Uterus (tissue), 4 donors: Measurements from ENCODE around the gene CST1. TPM values are rescaled to one million over a fixed set of nuclear protein-coding genes. Genes with fewer than 3 reads are reported as not detected.
"Not testable (repeated sequence)": the region's sequence is repeated elsewhere in the genome, so short reads cannot be mapped to it uniquely, and the experiment has no call there.

Source experiments
- DNase-seq, 2 donors: peaks; one replicate each; pipeline ENCODE4 v3.0.0-alpha.2; 2019 to 2020
- H3K27ac ChIP-seq, 2 donors: fragments of 200-600 bp; sonication (generic); 1 replicate in 1 of 2; 2 replicates in 1 of 2; pipeline ENCODE4 v1.5.1; 2016 to 2018
- H3K27me3 ChIP-seq, 2 donors: fragments of 200-600 bp; sonication (generic); one replicate each; pipeline ENCODE4 v1.5.1; 2018 to 2019; ENCODE audit warnings: control low read depth in 1 of 2
- H3K36me3 ChIP-seq, 2 donors: fragments of 200-600 bp; sonication (generic); one replicate each; pipeline ENCODE4 v1.5.1; 2019; ENCODE audit warnings: control low read depth in 1 of 2
- H3K4me1 ChIP-seq, 2 donors: fragments of 200-600 bp; sonication (generic); one replicate each; pipeline ENCODE4 v1.5.1; 2018 to 2019; ENCODE audit warnings: control low read depth in 1 of 2
- H3K4me3 ChIP-seq, 2 donors: fragments of 200-600 bp; sonication (generic); 1 replicate in 1 of 2; 2 replicates in 1 of 2; pipeline ENCODE4 v1.5.1; 2018 to 2019; ENCODE audit warnings: mild to moderate bottlenecking in 1 of 2
- H3K9me3 ChIP-seq, 2 donors: fragments of 200-600 bp; sonication (generic); one replicate each; pipeline ENCODE4 v1.5.1; 2019; ENCODE audit warnings: control low read depth in 1 of 2
- POLR2A ChIP-seq, 2 donors: fragments of 450-650 bp; IDR thresholded peaks; one replicate each; pipeline ENCODE4 v1.6.1; 2016; ENCODE audit warnings: antibody characterized with exemption in 2 of 2, mild to moderate bottlenecking in 1 of 2, moderate library complexity in 1 of 2
- intact Hi-C: fragments of 100-400 bp; cut with DNase I; formaldehyde crosslinking; loops from one replicate; pipeline ENCODE4 v1.15.1; 2023; ENCODE audit warnings: low total_unique reads
- total RNA-seq, 4 donors: library from RNA; depleted of rRNA in 3 of 4; stranded (reverse); fragments of >200 nt in 3 of 4; gene quantifications; one replicate each; pipeline versions ENCODE4 v1.1.0 to v1.2.4, GENCODE V29; 2014 to 2023
- TF ChIP-seq, protein P1 (sequence below), 4 experiments: fragments of 200-600 bp in 2 of 4; fragments of 450-650 bp in 2 of 4; sonication (generic) in 2 of 4; IDR thresholded peaks; one replicate each; pipeline ENCODE4 v1.5.1; 2016 to 2019; ENCODE audit warnings: antibody characterized with exemption in 4 of 4, mild to moderate bottlenecking in 2 of 4, moderate library complexity in 1 of 4
- donor health status: DM: yes; HTN: yes; CAD: no.

CST1 gene
- total RNA-seq, 4 donors from 2014 or later, result not detected

DNA sequence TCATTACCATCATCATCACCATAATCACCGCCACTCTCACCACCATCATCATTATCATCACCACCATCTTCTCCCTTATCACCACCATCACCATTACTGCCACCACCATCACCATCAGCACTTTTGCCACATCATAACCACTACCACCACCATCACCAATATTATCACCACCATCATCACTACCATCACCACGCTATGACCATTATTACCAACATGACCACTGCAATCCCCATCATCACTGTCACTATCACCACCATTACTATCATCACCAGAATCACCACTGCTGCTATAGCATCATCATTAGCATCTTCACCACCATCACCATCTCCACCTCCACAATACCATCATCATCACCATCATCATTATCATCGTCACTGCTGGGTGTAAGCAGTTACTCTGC, 25.6 kb downstream of the CST1 start:
- no peak overlapping the region for H3K4me3 ChIP-seq
- no peaks in the 10 kb centered on the region for H3K4me1 ChIP-seq
- no peaks in the 10 kb centered on the region for H3K36me3 ChIP-seq
- no peak overlapping the region for H3K27ac ChIP-seq
- H3K27me3 ChIP-seq, result no peaks in the 10 kb centered on the region
- no peak for DNase-seq
- TF ChIP-seq, protein P1, sequence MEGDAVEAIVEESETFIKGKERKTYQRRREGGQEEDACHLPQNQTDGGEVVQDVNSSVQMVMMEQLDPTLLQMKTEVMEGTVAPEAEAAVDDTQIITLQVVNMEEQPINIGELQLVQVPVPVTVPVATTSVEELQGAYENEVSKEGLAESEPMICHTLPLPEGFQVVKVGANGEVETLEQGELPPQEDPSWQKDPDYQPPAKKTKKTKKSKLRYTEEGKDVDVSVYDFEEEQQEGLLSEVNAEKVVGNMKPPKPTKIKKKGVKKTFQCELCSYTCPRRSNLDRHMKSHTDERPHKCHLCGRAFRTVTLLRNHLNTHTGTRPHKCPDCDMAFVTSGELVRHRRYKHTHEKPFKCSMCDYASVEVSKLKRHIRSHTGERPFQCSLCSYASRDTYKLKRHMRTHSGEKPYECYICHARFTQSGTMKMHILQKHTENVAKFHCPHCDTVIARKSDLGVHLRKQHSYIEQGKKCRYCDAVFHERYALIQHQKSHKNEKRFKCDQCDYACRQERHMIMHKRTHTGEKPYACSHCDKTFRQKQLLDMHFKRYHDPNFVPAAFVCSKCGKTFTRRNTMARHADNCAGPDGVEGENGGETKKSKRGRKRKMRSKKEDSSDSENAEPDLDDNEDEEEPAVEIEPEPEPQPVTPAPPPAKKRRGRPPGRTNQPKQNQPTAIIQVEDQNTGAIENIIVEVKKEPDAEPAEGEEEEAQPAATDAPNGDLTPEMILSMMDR (IDR thresholded peaks at IDR 0.05), result no peak
- TF ChIP-seq POLR2A (IDR thresholded peaks at IDR 0.05), result no peak
- no peaks in the 10 kb centered on the region for H3K9me3 ChIP-seq
- intact Hi-C loops, result no loop called here

DNA sequence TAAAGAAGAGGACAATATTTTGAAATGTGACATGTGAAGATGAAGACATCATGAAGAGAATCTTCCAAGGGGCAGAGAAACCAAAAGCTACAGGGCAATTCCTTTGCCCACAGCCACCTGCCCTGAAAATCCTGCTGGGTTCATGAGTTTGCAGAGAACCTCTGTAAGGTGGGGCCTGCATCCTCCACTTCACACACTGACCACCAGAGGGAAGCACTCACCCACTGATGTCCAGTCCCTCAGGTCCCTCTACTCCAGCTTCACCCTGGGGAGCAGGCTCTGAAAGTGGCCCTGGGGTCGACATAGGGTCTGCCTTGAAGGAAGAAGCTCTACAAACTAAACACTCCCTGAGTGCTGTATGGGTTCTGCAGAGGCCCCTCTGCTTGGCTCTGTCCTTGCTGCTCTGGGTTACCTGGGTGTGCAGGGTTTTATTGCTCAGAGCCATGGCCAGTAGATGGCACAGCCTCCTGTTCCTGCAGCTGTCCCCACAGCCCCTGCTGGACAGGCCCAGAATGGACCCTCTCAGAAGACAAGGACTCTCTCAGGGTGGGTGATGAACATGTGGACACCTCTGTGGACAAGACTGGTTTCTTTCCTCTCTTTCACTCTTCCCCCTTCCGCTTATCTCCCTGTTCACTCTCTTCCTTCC, 27.0 kb downstream of the CST1 start:
- H3K36me3 ChIP-seq, H3K27me3 ChIP-seq, H3K27ac ChIP-seq, H3K4me1 ChIP-seq, H3K9me3 ChIP-seq, H3K4me3 ChIP-seq, DNase-seq, intact Hi-C loops: not testable (repeated sequence)

DNA sequence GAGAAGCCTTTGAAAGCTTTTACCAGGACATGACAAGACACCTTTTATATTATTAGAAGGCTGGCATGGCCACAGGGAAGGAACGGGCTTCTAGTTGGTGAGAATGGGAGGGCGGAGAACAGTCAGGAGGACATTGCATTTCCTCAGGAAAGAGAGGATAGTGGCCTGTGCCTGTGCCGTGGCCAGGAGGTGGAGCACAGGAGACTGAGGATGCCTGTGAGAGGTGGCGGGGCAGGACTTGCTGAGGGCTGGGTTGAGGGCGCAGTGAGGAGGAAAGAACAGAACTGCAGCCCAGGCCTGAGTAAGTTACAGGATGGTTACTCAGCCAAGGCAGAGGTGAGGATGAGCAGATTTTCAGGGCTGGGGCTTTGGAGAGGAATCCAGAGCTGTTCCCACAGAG, 27.9 kb downstream of the CST1 start:
- H3K4me3 ChIP-seq, H3K36me3 ChIP-seq, H3K27me3 ChIP-seq, H3K27ac ChIP-seq, intact Hi-C loops, H3K9me3 ChIP-seq, DNase-seq, H3K4me1 ChIP-seq: not testable (repeated sequence)

DNA sequence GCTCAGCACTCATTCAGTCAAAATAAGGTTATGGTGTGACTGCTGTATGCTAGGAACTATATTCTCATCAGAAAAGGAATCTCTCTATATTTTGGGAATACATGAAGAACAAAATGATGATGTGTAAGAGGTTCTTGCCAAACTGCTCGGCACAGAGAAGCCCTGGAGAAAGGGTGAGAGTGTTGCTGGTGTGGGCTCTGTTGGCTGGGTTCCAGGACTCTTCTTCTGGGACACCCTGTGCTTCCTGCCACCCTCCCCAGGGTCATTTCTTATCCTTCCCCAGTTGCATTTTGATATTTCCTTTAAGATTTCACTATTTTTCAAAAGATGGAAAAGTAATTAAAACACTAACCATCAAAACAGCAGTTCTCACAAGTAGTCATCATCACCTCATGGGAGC, 28.8 kb downstream of the CST1 start:
- DNase-seq, result no peak
- Histone ChIP-seq H3K4me3 (no peak overlapping the region), H3K4me1 (no peaks in the 10 kb centered on the region), H3K9me3 (no peaks in the 10 kb centered on the region), H3K36me3 (no peaks in the 10 kb centered on the region), H3K27ac (no peak overlapping the region), H3K27me3 (no peaks in the 10 kb centered on the region)
- TF ChIP-seq, protein P1 (IDR thresholded peaks at IDR 0.05), result no peak
- TF ChIP-seq POLR2A (IDR thresholded peaks at IDR 0.05), result no peak
- intact Hi-C loops, result no loop called here

DNA sequence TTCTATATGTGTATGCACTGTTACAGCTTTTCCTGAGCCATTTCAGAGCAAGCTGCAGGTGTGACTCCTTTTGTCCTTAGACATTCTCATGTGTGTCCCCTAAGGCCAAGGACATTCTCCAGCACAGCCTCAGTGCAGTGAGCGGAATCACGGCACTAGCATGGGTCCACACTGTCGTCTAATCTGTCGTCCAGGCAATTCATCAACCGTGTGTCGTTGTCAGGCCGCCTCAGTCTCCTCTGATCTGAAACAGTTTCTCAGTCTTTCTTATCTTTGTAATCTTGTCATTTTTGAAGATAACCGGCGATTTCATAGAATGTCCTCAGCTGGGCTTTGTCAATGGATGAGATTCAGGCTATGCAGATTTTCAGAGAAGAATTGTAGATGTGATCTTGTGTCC, 31.4 kb downstream of the CST1 start:
- H3K27ac ChIP-seq, DNase-seq, H3K4me1 ChIP-seq, intact Hi-C loops, H3K36me3 ChIP-seq, H3K9me3 ChIP-seq, H3K4me3 ChIP-seq, H3K27me3 ChIP-seq: not testable (repeated sequence)

DNA sequence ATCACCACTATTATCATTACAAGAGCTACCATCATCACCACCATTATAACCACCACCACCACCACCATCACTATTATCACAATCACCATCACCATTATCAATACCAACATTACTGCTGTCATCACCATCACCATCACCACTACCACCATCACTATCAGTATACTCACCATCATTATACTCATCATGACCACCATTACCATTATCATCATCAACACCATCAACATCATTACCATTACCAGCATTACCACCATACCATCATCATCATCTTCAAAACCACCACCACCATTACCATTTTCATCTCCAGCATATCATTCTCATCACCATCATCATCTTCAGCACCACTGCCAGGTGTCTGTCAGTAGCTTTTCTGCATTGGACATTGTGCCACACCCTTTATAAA, 39.0 kb downstream of the CST1 start:
- H3K27ac ChIP-seq, DNase-seq, H3K36me3 ChIP-seq, H3K4me3 ChIP-seq, intact Hi-C loops, H3K9me3 ChIP-seq, H3K27me3 ChIP-seq, H3K4me1 ChIP-seq: not testable (repeated sequence)

DNA sequence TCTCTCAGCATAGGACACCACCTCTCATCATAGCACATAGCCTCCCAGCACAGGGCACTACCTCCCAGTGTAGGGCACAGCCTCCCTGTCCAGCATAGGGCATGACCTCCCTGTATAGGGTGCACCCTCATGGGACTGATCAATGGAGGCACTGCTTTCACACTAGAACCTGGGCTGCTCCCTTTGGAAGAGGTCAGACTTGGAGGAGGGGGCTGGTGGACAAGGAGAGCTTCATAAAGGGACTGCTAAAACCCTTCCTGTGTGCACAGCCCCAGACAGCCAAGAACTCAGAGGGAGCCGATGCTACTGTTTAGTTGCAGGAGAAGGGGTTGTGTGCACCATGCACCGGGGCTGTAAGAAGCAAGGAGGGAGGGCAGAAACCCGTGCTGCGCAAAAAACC, 40.0 kb downstream of the CST1 start:
- no peaks in the 10 kb centered on the region for H3K9me3 ChIP-seq
- H3K4me3 ChIP-seq, result no peak overlapping the region
- DNase-seq, result no peak
- intact Hi-C loops, result no loop called here
- no peaks in the 10 kb centered on the region for H3K27me3 ChIP-seq
- no peak for TF ChIP-seq POLR2A (IDR thresholded peaks at IDR 0.05)
- TF ChIP-seq, protein P1 (IDR thresholded peaks at IDR 0.05), result no peak
- no peak overlapping the region for H3K27ac ChIP-seq
- no peaks in the 10 kb centered on the region for H3K4me1 ChIP-seq
- H3K36me3 ChIP-seq, result no peaks in the 10 kb centered on the region
